GM12865 (cell line): ENCODE data around the gene SULT4A1.

Experiments used
- DNase-seq: peaks from one replicate; pipeline ENCODE4 v3.0.0; 2010; ENCODE audit warnings: low read depth
- H3K4me3 ChIP-seq: 2 replicates; pipeline ENCODE4 v1.5.1; 2011; ENCODE audit warnings: mild to moderate bottlenecking, low read depth, low read length, control low read depth
- CTCF ChIP-seq: IDR thresholded peaks from 2 replicates; pipeline ENCODE4 v1.5.1; 2011; ENCODE audit warnings: low read length, control low read depth, low read depth, inconsistent platforms; ENCODE audit not compliant: insufficient read depth; ENCODE audit errors: missing control alignments

The SULT4A1 gene

GRCh38 chr22:43828725-43828997 is 33.7 kb downstream of the SULT4A1 start:
- DNase-seq = no peak
- H3K4me3 ChIP-seq = no peak overlapping the region
- TF ChIP-seq CTCF = no peak

- no peak for DNase-seq
- no peak for TF ChIP-seq CTCF
- H3K4me3 ChIP-seq = no peak overlapping the region
Observed at GRCh38 chr22:43827926-43828724, 34.2 kb downstream of the SULT4A1 start.

- no peak for DNase-seq
- no peak for TF ChIP-seq CTCF
- no peak overlapping the region for H3K4me3 ChIP-seq
Observed at GRCh38 chr22:43827003-43827735, 35.1 kb downstream of the SULT4A1 start.

GRCh38 chr22:43826142-43827002 is 35.9 kb downstream of the SULT4A1 start:
- DNase-seq = peak; percentile 20
- peak; percentile 35 for TF ChIP-seq CTCF
- no peak overlapping the region for H3K4me3 ChIP-seq

GRCh38 chr22:43825651-43826050 is 36.7 kb downstream of the SULT4A1 start:
- DNase-seq = no peak
- no peak overlapping the region for H3K4me3 ChIP-seq
- TF ChIP-seq CTCF = no peak

GRCh38 chr22:43824724-43825420 is 37.4 kb downstream of the SULT4A1 start:
- no peak overlapping the region for H3K4me3 ChIP-seq
- no peak for DNase-seq
- no peak for TF ChIP-seq CTCF
